ENCODE data around the gene PEX5L. TPM values are rescaled to one million over a fixed set of nuclear protein-coding genes. Genes with fewer than 3 reads are reported as not detected.

Gene PEX5L
- total RNA-seq, 1 donor from 2014 or later: not detected

DNA sequence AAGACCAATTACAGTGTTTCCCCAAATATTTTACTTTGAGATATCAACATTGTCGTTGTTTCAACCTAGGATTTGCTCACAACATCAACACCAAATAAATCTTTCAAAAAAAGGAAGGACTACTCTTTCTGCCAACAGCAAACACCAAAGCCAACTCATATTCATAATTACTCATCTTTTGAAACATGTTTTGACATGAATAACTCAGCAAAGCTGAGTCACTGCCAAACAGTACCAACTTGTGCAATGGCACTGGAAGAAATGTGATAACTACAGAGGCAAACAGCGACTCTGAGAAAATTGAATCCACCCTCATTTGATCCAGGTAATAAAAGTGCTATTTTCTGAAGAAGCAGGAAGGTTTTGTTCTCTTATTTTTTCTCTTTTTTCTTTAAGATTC, 67.2 kb downstream of the PEX5L start:
- intact Hi-C loops (cut with micrococcal nuclease): no loop called here
- Mint-ChIP-seq H3K4me1 (no peaks in the 10 kb centered on the region), H3K36me3 (ENCODE audit: low read depth) (no peaks in the 10 kb centered on the region), H3K4me3 (no peak overlapping the region), H3K27ac (no peak overlapping the region), H3K27me3 (peaks cover 22% of the 10 kb centered on the region), H3K9me3 (no peaks in the 10 kb centered on the region)
- ChIA-PET POLR2A (no interaction called here), CTCF (no interaction called here)
- no peak for DNase-seq
- TF ChIP-seq CTCF (IDR thresholded peaks at IDR 0.05): no peak
- ATAC-seq (ENCODE audit: low read depth): no peak

GRCh38 chr3:179967622-179968021, 69.1 kb downstream of the PEX5L start:
- Mint-ChIP-seq H3K9me3 (no peaks in the 10 kb centered on the region), H3K27me3 (peaks cover 24% of the 10 kb centered on the region), H3K4me1 (no peaks in the 10 kb centered on the region), H3K4me3 (no peak overlapping the region), H3K27ac (no peak overlapping the region), H3K36me3 (ENCODE audit: low read depth) (no peaks in the 10 kb centered on the region)
- ChIA-PET POLR2A (no interaction called here), CTCF (no interaction called here)
- intact Hi-C loops (cut with micrococcal nuclease): no loop called here
- ATAC-seq (ENCODE audit: low read depth) (no peak), DNase-seq (no peak)
- no peak for TF ChIP-seq CTCF (IDR thresholded peaks at IDR 0.05)

DNA sequence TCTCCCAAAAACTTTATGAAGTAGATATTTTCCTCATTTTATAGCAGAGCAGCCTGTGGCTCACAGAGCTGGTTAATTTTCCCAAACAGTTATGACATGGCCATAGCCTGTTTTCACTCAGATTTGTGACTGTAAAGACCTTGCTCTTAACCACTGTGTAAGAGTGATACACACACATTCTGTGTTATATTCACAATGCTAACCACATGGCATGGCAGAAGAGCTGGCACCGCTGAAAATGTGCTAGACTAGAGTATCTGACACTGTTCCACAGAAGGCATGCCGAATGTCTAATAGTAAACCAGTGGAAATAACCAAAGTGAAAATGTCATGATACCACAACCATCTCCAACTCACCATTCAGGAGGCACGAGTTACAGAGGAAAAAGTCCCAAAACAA, 71.8 kb downstream of the PEX5L start:
- DNase-seq: no peak
- ATAC-seq (ENCODE audit: low read depth): no peak
- intact Hi-C loops (cut with micrococcal nuclease): no loop called here
- H3K4me3 Mint-ChIP-seq: no peak overlapping the region
- POLR2A ChIA-PET: no interaction called here
- CTCF ChIA-PET: no interaction called here
- peaks cover 4% of the 10 kb centered on the region for H3K4me1 Mint-ChIP-seq
- H3K27ac Mint-ChIP-seq: no peak overlapping the region
- TF ChIP-seq CTCF (IDR thresholded peaks at IDR 0.05): no peak
- H3K27me3 Mint-ChIP-seq: peaks cover 29% of the 10 kb centered on the region
- no peaks in the 10 kb centered on the region for H3K36me3 Mint-ChIP-seq (ENCODE audit: low read depth)
- H3K9me3 Mint-ChIP-seq: no peaks in the 10 kb centered on the region

DNA sequence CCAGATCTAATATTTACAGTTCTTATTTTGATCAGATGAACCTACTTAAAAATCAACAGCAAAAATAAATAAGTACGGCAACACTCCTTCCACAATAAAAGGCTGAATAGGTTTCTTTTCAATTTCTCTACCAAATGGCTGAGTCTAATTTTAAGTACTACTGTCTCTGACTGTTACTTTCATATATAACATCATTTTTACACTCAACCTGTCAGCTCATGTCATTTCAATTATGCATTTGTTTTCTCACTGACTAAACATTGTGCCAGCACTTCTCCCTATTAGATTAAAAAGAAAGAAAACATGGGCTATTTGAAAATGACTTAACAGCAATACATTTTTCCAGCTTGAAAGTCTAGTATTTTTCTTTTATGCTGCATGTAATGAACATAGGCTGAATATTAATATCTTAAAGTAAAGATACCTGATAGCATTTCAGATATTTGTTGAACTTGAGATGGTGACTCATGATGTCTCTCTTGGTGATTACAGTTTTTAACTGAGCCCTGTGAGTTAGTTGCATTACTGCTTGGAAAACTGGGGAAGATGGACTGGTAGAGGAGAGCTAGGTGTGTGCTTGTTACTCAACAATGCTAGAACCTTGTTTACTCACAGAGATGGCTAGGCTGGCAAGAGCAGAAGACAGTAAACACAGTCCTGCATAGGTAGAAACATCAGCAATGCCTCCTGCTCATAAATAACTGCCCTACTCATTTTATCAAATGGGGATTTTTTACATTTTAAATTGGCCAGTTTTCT, 73.9 kb downstream of the PEX5L start:
- Mint-ChIP-seq H3K27ac (no peak overlapping the region), H3K9me3 (no peaks in the 10 kb centered on the region), H3K4me3 (no peak overlapping the region), H3K36me3 (ENCODE audit: low read depth) (no peaks in the 10 kb centered on the region), H3K27me3 (peaks cover 32% of the 10 kb centered on the region), H3K4me1 (peaks cover 7% of the 10 kb centered on the region)
- intact Hi-C loops (cut with micrococcal nuclease): no loop called here
- ChIA-PET POLR2A (no interaction called here), CTCF (no interaction called here)
- DNase-seq: no peak
- no peak for TF ChIP-seq CTCF (IDR thresholded peaks at IDR 0.05)
- no peak for ATAC-seq (ENCODE audit: low read depth)

DNA sequence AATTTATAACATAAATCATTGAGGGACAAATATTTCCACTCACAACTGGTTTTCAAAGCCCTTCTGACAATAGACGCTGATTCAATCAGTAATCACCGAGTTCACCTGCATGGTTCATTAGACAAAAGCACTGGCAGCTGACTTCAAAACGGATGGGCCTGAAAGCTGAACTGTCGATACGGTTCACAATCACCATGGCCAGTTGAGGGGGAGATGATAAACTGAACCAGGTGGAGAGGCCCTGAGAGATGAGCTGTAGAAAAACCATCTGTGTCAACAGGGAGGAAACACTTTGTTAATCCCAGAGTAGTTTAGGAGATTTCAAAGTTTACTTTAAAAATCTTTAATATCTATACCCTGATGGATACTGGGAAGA, 75.0 kb downstream of the PEX5L start:
- Mint-ChIP-seq H3K27ac (no peak overlapping the region), H3K36me3 (ENCODE audit: low read depth) (no peaks in the 10 kb centered on the region), H3K27me3 (peaks cover 28% of the 10 kb centered on the region)

More for the DNA sequence above, 75.0 kb downstream of the PEX5L start:
- H3K9me3 Mint-ChIP-seq: no peaks in the 10 kb centered on the region
- ATAC-seq (ENCODE audit: low read depth) (no peak), DNase-seq (no peak)
- TF ChIP-seq CTCF (IDR thresholded peaks at IDR 0.05): no peak
- no peak overlapping the region for H3K4me3 Mint-ChIP-seq
- peaks cover 14% of the 10 kb centered on the region for H3K4me1 Mint-ChIP-seq
- ChIA-PET POLR2A (no interaction called here), CTCF (no interaction called here)
- intact Hi-C loops (cut with micrococcal nuclease): no loop called here
